Caco-2 (cell line): ENCODE results near the gene ZBTB32. TPM values are rescaled to one million over a fixed set of nuclear protein-coding genes. Genes with fewer than 3 reads are reported as not detected.

ENCODE experiments used
- BruUV-seq: library from RNA; stranded (reverse); fragments of 400-500 nt; replicated peaks from 2 replicates; lab custom pipeline; 2021; lab: Mats Ljungman, UMichigan
- CTCF ChIA-PET: fragments of 300-600 bp; sonication (Branson Sonifier 250); formaldehyde crosslinking; loops from one replicate; lab custom pipeline; 2022; ENCODE audit warnings: antibody characterized with exemption; lab: Charles Lee
- POLR2A ChIA-PET: fragments of 300-600 bp; sonication (Branson Sonifier 250); formaldehyde crosslinking; loops from one replicate; lab custom pipeline; 2022; ENCODE audit warnings: antibody characterized with exemption; lab: Charles Lee
- DNase-seq, 2 experiments: peaks; one replicate each; pipeline versions ENCODE4 v3.0.0 to v3.0.0-alpha.2; 2020 to 2022
- H3K27me3 ChIP-seq: replicated peaks from 2 replicates; pipeline ENCODE4 v1.6.0; 2011; ENCODE audit warnings: low read length; ENCODE audit not compliant: control insufficient read depth, insufficient read depth
- H3K36me3 ChIP-seq: 2 replicates; pipeline ENCODE4 v1.5.1; 2011; ENCODE audit warnings: low read length; ENCODE audit not compliant: control insufficient read depth, insufficient read depth
- H3K4me1 ChIP-seq: fragments of 250-450 bp; sonication (Bioruptor Pico); 2 replicates; pipeline ENCODE4 v1.5.1; 2020; ENCODE audit warnings: mild to moderate bottlenecking
- H3K4me3 ChIP-seq: 2 replicates; pipeline ENCODE4 v1.5.1; 2011; ENCODE audit warnings: low read depth, mild to moderate bottlenecking, control low read depth, low read length
- H3K9me3 ChIP-seq: fragments of 250-450 bp; sonication (Bioruptor Pico); 2 replicates; pipeline ENCODE4 v1.5.1; 2020; ENCODE audit warnings: mild to moderate bottlenecking, moderate library complexity
- H3K27ac Mint-ChIP-seq: one replicate; pipeline ENCODE4 v1.8.0; 2022; ENCODE audit warnings: mixed read lengths; ENCODE audit not compliant: unreplicated experiment
- H3K27me3 Mint-ChIP-seq: one replicate; pipeline ENCODE4 v1.8.0; 2022; ENCODE audit warnings: mixed read lengths; ENCODE audit not compliant: insufficient read depth, unreplicated experiment
- H3K36me3 Mint-ChIP-seq: one replicate; pipeline ENCODE4 v1.8.0; 2022; ENCODE audit warnings: mild to moderate bottlenecking, mixed read lengths; ENCODE audit not compliant: insufficient read depth, unreplicated experiment
- H3K4me1 Mint-ChIP-seq: one replicate; pipeline ENCODE4 v1.8.0; 2022; ENCODE audit warnings: low read depth, mixed read lengths; ENCODE audit not compliant: unreplicated experiment
- H3K4me3 Mint-ChIP-seq: one replicate; pipeline ENCODE4 v1.8.0; 2022; ENCODE audit warnings: mild to moderate bottlenecking, moderate library complexity, mixed read lengths; ENCODE audit not compliant: unreplicated experiment
- H3K9me3 Mint-ChIP-seq: one replicate; pipeline ENCODE4 v1.8.0; 2022; ENCODE audit warnings: mixed read lengths; ENCODE audit not compliant: unreplicated experiment
- intact Hi-C: fragments of 100-400 bp; cut with micrococcal nuclease; formaldehyde crosslinking; loops from one replicate; pipeline ENCODE4 v1.10.0; 2022; ENCODE audit not compliant: unreplicated experiment
- total RNA-seq: library from RNA; stranded (reverse); gene quantifications from 2 replicates; pipeline ENCODE4 v1.2.3, GENCODE V29; 2022
- TF ChIP-seq, protein P1 (sequence below), 2 experiments: fragments of 200-600 bp in 1 of 2; IDR thresholded peaks; 1 replicate in 1 of 2; 2 replicates in 1 of 2; pipeline versions ENCODE4 v1.5.1 to v1.8.0; 2011 to 2022; ENCODE audit warnings: antibody characterized with exemption in 1 of 2, control low read depth in 1 of 2, inconsistent platforms in 1 of 2, low read depth in 1 of 2, low read length in 1 of 2, mild to moderate bottlenecking in 1 of 2, moderate library complexity in 1 of 2; ENCODE audit not compliant: insufficient read depth in 1 of 2, severe bottlenecking in 1 of 2, unreplicated experiment in 1 of 2

The ZBTB32 gene
- total RNA-seq, 1 experiment from 2014 or later: not detected

DNA sequence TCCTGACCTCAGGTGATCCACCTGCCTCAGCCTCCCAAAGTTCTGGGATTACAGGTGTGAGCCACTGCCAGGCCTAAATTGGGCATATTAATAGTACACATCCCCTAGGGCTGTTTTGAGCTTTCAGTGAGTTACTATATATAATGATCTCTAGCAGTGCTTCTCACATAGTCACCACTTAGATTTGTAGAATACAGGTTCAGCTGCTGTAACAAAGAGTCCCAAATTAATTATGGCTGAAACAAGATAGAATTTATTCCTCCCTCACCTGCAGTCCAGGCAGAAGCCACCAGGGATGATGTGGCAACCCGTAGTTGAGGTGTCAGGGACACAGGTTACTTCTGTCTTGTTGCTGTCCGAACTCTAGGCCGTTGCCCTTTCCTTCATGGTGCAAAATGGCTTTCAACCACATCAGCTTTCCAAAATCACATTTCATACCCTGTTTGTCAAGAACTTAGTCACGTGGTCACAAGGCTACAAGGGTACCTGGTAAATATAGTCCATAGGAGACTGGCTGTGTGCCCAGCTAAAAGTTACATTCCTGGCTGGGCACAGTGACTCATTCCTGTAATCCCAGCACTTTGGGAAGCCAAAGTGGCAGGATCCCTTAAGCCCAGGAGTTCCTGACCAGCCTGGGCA is 56.5 kb downstream of the ZBTB32 start:
- Mint-ChIP-seq H3K4me3 (no peak overlapping the region), H3K4me1 (peaks cover 6% of the 10 kb centered on the region), H3K27me3 (no peaks in the 10 kb centered on the region), H3K9me3 (no peaks in the 10 kb centered on the region), H3K36me3 (peaks cover 35% of the 10 kb centered on the region), H3K27ac (no peak overlapping the region)
- Histone ChIP-seq H3K27me3 (no peaks in the 10 kb centered on the region), H3K36me3 (no peaks in the 10 kb centered on the region; the same call in 1 of the 2 replicates), H3K4me3 (no peak overlapping the region), H3K4me1 (peaks cover 6% of the 10 kb centered on the region), H3K9me3 (no peaks in the 10 kb centered on the region)
- TF ChIP-seq, protein P1, sequence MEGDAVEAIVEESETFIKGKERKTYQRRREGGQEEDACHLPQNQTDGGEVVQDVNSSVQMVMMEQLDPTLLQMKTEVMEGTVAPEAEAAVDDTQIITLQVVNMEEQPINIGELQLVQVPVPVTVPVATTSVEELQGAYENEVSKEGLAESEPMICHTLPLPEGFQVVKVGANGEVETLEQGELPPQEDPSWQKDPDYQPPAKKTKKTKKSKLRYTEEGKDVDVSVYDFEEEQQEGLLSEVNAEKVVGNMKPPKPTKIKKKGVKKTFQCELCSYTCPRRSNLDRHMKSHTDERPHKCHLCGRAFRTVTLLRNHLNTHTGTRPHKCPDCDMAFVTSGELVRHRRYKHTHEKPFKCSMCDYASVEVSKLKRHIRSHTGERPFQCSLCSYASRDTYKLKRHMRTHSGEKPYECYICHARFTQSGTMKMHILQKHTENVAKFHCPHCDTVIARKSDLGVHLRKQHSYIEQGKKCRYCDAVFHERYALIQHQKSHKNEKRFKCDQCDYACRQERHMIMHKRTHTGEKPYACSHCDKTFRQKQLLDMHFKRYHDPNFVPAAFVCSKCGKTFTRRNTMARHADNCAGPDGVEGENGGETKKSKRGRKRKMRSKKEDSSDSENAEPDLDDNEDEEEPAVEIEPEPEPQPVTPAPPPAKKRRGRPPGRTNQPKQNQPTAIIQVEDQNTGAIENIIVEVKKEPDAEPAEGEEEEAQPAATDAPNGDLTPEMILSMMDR (IDR thresholded peaks at IDR 0.05; ENCODE audit: insufficient read depth in 1 of 2, low read depth in 1 of 2, low read length in 1 of 2, severe bottlenecking in 1 of 2, unreplicated experiment in 1 of 2): no peak
- CTCF ChIA-PET: no interaction called here
- no TSS peak for BruUV-seq
- no peak for DNase-seq
- POLR2A ChIA-PET: no interaction called here
- intact Hi-C loops: no loop called here

DNA sequence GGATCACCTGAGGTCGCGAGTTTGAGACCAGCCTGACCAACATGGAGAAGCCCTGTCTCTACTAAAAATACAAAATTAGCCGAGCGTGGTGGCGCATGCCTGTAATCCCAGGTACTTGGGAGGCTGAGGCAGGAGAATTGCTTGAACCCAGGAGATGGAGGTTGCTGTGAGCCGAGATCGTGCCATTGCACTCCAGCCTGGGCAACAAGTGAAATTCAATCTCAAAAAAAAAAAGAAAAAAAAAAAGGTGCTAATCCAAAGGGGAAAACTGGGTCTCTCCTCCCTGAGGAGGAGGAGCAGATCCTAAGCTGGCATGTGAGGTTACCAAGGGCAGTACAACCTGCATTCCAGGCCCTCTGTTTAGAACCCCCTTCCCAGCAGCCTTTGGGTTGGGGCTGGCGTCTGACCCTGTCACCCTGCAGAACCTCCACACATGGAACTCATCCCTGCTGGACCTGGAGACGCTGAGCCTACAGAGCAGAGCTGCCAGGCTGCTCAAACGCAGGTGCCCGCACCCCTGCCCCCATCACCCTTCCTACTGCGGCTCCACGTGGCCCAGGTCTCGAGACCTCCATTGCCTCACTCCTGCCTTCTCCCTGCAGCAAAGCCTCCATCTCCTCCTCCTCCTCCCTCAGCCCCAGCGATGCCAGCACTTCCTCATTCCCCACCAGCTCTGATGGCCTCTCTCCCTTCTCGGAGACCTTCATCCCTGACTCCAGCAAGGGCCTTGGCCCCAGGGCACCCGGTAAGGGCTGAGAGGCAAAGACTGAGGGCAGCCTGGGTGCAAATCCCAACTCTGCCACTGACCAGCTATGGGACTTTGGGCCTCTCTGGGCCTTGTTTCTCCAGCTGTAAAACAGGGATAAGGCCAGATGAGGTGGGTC is 60.3 kb downstream of the ZBTB32 start:
- H3K36me3 ChIP-seq: no peaks in the 10 kb centered on the region; the same call in none of the 2 replicates
- H3K27me3 Mint-ChIP-seq: no peaks in the 10 kb centered on the region
- ChIA-PET POLR2A (no interaction called here), CTCF (no interaction called here)
- intact Hi-C loops: no loop called here
- H3K4me3 Mint-ChIP-seq: no peak overlapping the region
- peaks cover 11% of the 10 kb centered on the region for H3K36me3 Mint-ChIP-seq
- no peaks in the 10 kb centered on the region for H3K9me3 Mint-ChIP-seq
- no peaks in the 10 kb centered on the region for H3K27me3 ChIP-seq
- BruUV-seq: no TSS peak
- DNase-seq: no peak
- H3K4me1 ChIP-seq: no peaks in the 10 kb centered on the region
- H3K4me1 Mint-ChIP-seq: no peaks in the 10 kb centered on the region
- no peak overlapping the region for H3K27ac Mint-ChIP-seq
- H3K9me3 ChIP-seq: no peaks in the 10 kb centered on the region
- no peak overlapping the region for H3K4me3 ChIP-seq
- TF ChIP-seq, protein P1 (IDR thresholded peaks at IDR 0.05; ENCODE audit: insufficient read depth in 1 of 2, low read depth in 1 of 2, low read length in 1 of 2, severe bottlenecking in 1 of 2, unreplicated experiment in 1 of 2): no peak

Other genes starting within 250 kb of the ZBTB32 start
- gene KRTDAP, start 214.1 kb upstream of the ZBTB32 start, total RNA-seq: not detected in 2 replicates
- gene DMKN, start 190.9 kb upstream of the ZBTB32 start, total RNA-seq: 341 and 354 TPM in 2 replicates
- gene SBSN, start 176.2 kb upstream of the ZBTB32 start, total RNA-seq: not detected in 2 replicates
- not detected in 2 replicates for gene GAPDHS, start 171.1 kb upstream of the ZBTB32 start, total RNA-seq
- 126 and 140 TPM in 2 replicates for gene TMEM147, start 158.9 kb upstream of the ZBTB32 start, total RNA-seq
- gene ATP4A, start 140.9 kb upstream of the ZBTB32 start, total RNA-seq: not detected in 2 replicates
- gene PMIS2, start 118.4 kb upstream of the ZBTB32 start, total RNA-seq: not detected in 2 replicates
- 26.4 and 27.9 TPM in 2 replicates for gene HAUS5, start 91.8 kb upstream of the ZBTB32 start, total RNA-seq
- gene RBM42, start 75.5 kb upstream of the ZBTB32 start, total RNA-seq: 140 and 165 TPM in 2 replicates
- gene ETV2, start 62.8 kb upstream of the ZBTB32 start, total RNA-seq: 0.77 and 1.3 TPM in 2 replicates
- 551 and 639 TPM in 2 replicates for gene COX6B1, start 56.2 kb upstream of the ZBTB32 start, total RNA-seq
- not detected in 2 replicates for gene UPK1A, start 38.0 kb upstream of the ZBTB32 start, total RNA-seq
- 54.2 and 62.6 TPM in 2 replicates for gene KMT2B, start 13.4 kb downstream of the ZBTB32 start, total RNA-seq
- 10.1 and 11.3 TPM in 2 replicates for gene IGFLR1, start 37.9 kb downstream of the ZBTB32 start, total RNA-seq
- 21.3 and 24.6 TPM in 2 replicates for gene U2AF1L4, start 40.9 kb downstream of the ZBTB32 start, total RNA-seq
- gene PSENEN, start 41.1 kb downstream of the ZBTB32 start, total RNA-seq: 70.2 and 70.5 TPM in 2 replicates
- 8.1 and 10.2 TPM in 2 replicates for gene LIN37, start 44.0 kb downstream of the ZBTB32 start, total RNA-seq
- gene HSPB6, start 52.5 kb downstream of the ZBTB32 start, total RNA-seq: 0.48 and 0.81 TPM in 2 replicates
- gene PROSER3, start 53.6 kb downstream of the ZBTB32 start, total RNA-seq: 34.6 and 37.0 TPM in 2 replicates
- gene ARHGAP33, start 71.0 kb downstream of the ZBTB32 start, total RNA-seq: 17.8 and 18.3 TPM in 2 replicates
- gene PRODH2, start 108.3 kb downstream of the ZBTB32 start, total RNA-seq: 0.28 TPM in 1 of 2 replicates, not detected in the other
- gene NPHS1, start 147.9 kb downstream of the ZBTB32 start, total RNA-seq: not detected in 2 replicates
- 0.14 TPM in 1 of 2 replicates, not detected in the other for gene KIRREL2, start 152.4 kb downstream of the ZBTB32 start, total RNA-seq
- 4.6 and 6.5 TPM in 2 replicates for gene APLP1, start 164.0 kb downstream of the ZBTB32 start, total RNA-seq
- 8.0 and 10.5 TPM in 2 replicates for gene NFKBID, start 196.0 kb downstream of the ZBTB32 start, total RNA-seq
- gene HCST, start 198.0 kb downstream of the ZBTB32 start, total RNA-seq: not detected in 2 replicates
- not detected in 2 replicates for gene TYROBP, start 203.7 kb downstream of the ZBTB32 start, total RNA-seq
- gene LRFN3, start 231.8 kb downstream of the ZBTB32 start, total RNA-seq: 10.2 and 12.4 TPM in 2 replicates